Ectodermal cell (in vitro differentiated cells): ENCODE results near the gene ECI1.

Experiments
- H3K27ac ChIP-seq: 2 replicates; pipeline ENCODE4 v1.7.0; 2013; ENCODE audit warnings: mild to moderate bottlenecking, low read depth, low read length; ENCODE audit not compliant: insufficient read depth, poor library complexity, severe bottlenecking
- H3K27me3 ChIP-seq: 2 replicates; pipeline ENCODE4 v1.7.0; 2013; ENCODE audit warnings: mild to moderate bottlenecking, low read length; ENCODE audit not compliant: insufficient read depth, control insufficient read depth, poor library complexity, severe bottlenecking
- H3K36me3 ChIP-seq: one replicate; pipeline ENCODE4 v1.7.0; 2013; ENCODE audit warnings: low read length; ENCODE audit not compliant: control insufficient read depth, insufficient read depth
- H3K4me1 ChIP-seq: one replicate; pipeline ENCODE4 v1.7.0; 2013; ENCODE audit warnings: low read length; ENCODE audit not compliant: control insufficient read depth, insufficient read depth
- H3K4me3 ChIP-seq: 2 replicates; pipeline ENCODE4 v1.7.0; 2013; ENCODE audit warnings: low read depth, low read length, control low read depth; ENCODE audit not compliant: insufficient read depth
- H3K9me3 ChIP-seq: 2 replicates; pipeline ENCODE4 v1.7.0; 2013; ENCODE audit warnings: mild to moderate bottlenecking, low read length, moderate library complexity; ENCODE audit not compliant: control insufficient read depth
- WGBS, 2 experiments: methylation state at CpG; one replicate each; pipeline ENCODE4 v1.1.7; 2013; ENCODE audit warnings: missing lambda C conversion rate in 2 of 2; 5-methylcytosine and 5-hydroxymethylcytosine counted together

ECI1 gene

DNA sequence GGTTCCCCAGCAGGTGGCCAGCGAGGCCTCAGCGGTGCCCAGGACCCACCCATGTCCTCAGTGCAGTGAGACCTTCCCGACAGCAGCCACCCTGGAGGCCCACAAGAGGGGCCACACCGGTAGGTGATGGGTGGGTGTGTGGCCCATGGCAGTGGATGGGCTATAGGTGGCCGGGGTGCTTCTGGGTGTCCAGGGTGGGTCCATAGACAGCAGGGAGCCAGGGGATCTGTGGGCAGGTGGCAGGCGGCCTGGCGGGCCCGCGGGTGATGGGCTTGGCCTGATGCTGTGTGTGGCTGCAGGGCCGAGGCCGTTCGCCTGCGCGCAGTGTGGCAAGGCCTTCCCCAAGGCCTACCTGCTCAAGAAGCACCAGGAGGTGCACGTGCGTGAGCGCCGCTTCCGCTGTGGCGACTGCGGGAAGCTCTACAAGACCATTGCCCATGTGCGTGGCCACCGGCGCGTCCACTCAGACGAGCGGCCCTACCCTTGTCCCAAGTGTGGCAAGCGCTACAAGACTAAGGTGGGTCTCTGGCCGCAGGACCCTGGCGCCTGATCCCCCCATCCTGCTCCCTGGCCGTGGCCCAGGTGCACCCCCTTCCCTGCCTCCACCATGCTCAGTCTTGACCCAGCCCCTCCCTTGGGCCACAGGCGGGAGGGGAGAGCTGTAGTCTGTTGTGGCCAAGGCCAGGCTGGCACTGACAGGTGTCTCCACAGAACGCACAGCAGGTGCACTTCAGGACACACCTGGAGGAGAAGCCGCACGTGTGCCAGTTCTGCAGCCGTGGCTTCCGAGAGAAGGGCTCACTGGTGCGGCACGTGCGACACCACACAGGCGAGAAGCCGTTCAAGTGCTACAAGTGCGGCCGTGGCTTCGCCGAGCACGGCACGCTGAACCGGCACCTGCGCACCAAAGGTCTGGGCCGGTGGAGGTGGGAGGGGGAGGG, 17.2 kb downstream of the ECI1 start:
- Histone ChIP-seq H3K36me3 (peaks cover 24% of the 10 kb centered on the region), H3K9me3 (no peaks in the 10 kb centered on the region), H3K4me1 (peaks cover 13% of the 10 kb centered on the region), H3K27ac (no peak overlapping the region), H3K27me3 (peaks cover 32% of the 10 kb centered on the region), H3K4me3 (no peak overlapping the region)
- 96 to 97% methylated on average over 51 of the region's 51 CpGs for WGBS, 2 experiments

DNA sequence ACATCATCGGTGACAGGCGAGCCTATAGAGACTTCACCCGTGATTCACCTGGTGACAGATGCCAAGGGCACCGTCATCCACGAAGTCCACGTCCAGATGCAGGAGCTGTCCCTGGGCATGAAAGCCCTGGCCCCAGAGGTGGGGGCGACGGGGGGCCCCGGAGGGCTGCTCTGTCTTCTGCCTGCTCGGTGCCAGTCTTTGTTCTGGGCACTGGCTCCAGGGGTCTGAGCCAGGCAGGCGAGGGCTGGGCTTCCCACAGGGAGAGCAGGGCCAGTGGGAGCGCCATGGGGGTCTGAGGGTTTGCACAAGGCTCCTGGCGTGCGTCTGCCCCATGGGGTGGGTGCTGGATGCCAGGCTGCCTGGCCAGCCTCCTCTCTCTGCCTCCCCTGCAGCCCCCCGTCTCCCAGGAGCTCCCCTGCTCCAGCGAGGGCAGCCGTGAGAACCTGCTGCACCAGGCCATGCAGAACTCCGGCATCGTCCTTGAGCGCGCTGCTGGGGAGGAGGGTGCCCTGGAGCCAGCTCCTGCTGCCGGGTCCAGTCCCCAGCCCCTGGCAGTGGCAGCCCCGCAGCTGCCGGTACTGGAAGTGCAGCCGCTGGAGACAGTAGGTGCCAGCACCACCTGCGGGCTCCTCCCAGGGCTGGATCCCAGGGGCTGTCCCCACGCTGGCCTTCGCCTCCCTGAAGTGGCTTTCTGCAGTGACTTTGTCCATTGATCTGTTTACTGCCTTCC, 18.2 kb downstream of the ECI1 start:
- WGBS, 2 experiments, result 95 to 96% methylated on average over 28 of the region's 28 CpGs
- Histone ChIP-seq H3K9me3 (no peaks in the 10 kb centered on the region), H3K4me3 (no peak overlapping the region), H3K4me1 (peaks cover 6% of the 10 kb centered on the region), H3K27me3 (peaks cover 27% of the 10 kb centered on the region), H3K27ac (no peak overlapping the region), H3K36me3 (peaks cover 32% of the 10 kb centered on the region)

DNA sequence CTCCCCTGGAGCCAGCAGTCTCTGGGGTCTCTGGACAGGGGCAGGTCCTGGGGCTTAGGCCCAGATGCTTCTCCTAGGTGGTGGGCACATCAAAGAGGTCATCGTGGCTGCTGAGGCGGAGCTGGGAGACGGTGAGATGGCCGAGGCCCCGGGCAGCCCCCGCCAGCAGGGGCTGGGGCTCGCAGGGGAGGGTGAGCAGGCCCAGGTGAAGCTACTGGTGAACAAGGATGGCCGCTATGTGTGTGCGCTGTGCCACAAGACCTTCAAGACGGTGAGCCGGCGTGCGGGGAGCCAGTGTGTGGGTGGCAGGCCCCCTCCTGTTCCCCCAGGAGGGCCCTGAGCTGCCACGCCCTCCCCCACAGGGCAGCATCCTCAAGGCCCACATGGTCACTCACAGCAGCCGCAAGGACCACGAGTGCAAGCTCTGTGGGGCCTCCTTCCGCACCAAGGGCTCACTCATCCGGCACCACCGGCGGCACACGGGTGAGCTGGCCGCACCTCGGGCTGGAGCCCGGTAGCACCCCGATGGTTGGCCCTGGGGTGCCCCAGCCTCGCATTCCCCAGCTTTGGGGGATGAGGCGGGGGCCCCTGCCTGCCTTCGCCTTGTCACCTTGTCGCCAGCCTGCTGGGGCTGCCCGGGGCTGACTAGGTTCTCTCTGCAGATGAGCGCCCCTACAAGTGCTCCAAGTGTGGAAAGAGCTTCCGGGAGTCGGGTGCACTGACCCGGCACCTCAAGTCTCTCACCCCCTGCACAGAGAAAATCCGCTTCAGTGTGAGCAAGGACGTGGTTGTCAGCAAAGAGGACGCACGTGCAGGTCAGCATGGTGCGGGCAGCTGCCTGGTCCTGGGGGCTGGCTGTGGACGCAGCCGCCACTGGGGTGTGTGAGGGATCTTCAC, 19.0 kb downstream of the ECI1 start:
- Histone ChIP-seq H3K27ac (no peak overlapping the region), H3K36me3 (peaks cover 35% of the 10 kb centered on the region), H3K9me3 (no peaks in the 10 kb centered on the region), H3K4me3 (no peak overlapping the region), H3K27me3 (peaks cover 18% of the 10 kb centered on the region), H3K4me1 (peaks cover 6% of the 10 kb centered on the region)
- WGBS, 2 experiments, result 93 to 94% methylated on average over 41 of the region's 41 CpGs

GRCh38 chr16:2231016-2231931, 20.1 kb downstream of the ECI1 start:
- Histone ChIP-seq H3K27ac (no peak overlapping the region), H3K4me3 (no peak overlapping the region), H3K9me3 (no peaks in the 10 kb centered on the region), H3K36me3 (peaks cover 35% of the 10 kb centered on the region), H3K4me1 (peaks cover 3% of the 10 kb centered on the region), H3K27me3 (peaks cover 8% of the 10 kb centered on the region)
- 95% methylated on average over 29 of the region's 29 CpGs for WGBS, 2 experiments

DNA sequence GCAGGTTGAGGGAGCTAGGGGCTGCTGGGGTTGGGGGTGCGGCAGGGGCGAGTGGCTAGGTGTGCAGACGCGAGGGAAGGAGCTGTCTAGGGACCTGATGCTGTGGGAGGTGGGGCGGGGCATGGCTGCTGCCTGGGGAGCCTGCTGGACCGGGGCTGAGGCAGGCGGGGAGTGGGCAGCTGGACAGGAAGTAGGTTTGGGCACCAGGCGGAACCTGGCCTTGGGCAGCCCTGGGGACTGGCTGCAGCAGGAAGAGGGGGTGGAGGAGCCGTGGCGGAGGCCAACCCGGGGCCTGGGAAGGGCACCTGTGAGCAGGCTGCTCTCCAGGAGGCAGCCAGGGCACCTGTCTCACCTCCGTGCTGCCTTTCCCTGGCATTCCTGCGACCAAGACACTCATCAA, 21.0 kb downstream of the ECI1 start:
- Histone ChIP-seq H3K36me3 (peaks cover 32% of the 10 kb centered on the region), H3K27me3 (no peaks in the 10 kb centered on the region), H3K4me3 (no peak overlapping the region), H3K9me3 (no peaks in the 10 kb centered on the region), H3K27ac (no peak overlapping the region), H3K4me1 (no peaks in the 10 kb centered on the region)
- 93 to 97% methylated on average over 13 of the region's 13 CpGs for WGBS, 2 experiments

GRCh38 chr16:2229632-2230250, 21.6 kb downstream of the ECI1 start:
- 95% methylated on average over 23 of the region's 23 CpGs for WGBS, 2 experiments
- H3K4me3 ChIP-seq, result no peak overlapping the region
- no peak overlapping the region for H3K27ac ChIP-seq
- H3K27me3 ChIP-seq, result no peaks in the 10 kb centered on the region
- no peaks in the 10 kb centered on the region for H3K9me3 ChIP-seq
- peaks cover 26% of the 10 kb centered on the region for H3K36me3 ChIP-seq
- H3K4me1 ChIP-seq, result no peaks in the 10 kb centered on the region

DNA sequence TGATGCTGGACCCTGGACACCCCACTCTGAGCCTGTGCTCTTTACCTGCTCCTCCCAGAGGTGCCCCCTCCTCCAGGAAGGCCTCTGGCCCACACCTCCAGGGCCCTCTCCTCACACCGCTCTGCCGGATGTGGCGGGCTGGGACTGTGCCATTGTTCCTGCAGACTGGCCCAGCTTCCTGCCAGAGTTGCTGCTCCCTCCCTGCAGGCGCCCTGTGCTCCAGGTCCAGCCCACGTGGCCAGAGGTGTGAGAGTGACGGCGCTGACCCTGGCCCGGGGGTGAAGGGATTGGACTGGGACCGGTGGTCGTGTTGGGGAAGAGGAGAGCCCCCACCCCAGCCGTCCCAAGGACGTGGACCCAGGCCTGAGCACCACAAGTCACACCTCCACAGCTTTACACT, 22.3 kb downstream of the ECI1 start:
- Histone ChIP-seq H3K27ac (no peak overlapping the region), H3K27me3 (no peaks in the 10 kb centered on the region), H3K9me3 (no peaks in the 10 kb centered on the region), H3K4me1 (no peaks in the 10 kb centered on the region), H3K4me3 (no peak overlapping the region), H3K36me3 (peaks cover 26% of the 10 kb centered on the region)
- WGBS, 2 experiments, result 94 to 96% methylated on average over 12 of the region's 12 CpGs

- H3K36me3 ChIP-seq, result peaks cover 20% of the 10 kb centered on the region
- WGBS, 2 experiments, result 95 to 97% methylated on average over 25 of the region's 25 CpGs
- H3K4me3 ChIP-seq, result no peak overlapping the region
- no peak overlapping the region for H3K27ac ChIP-seq
- H3K27me3 ChIP-seq, result no peaks in the 10 kb centered on the region
- no peaks in the 10 kb centered on the region for H3K9me3 ChIP-seq
- H3K4me1 ChIP-seq, result no peaks in the 10 kb centered on the region
These were observed 23.1 kb downstream of the ECI1 start for GRCh38 chr16:2228161-2228824.
